IMR-90 (cell line): ENCODE data around the gene GLIPR1L2. TPM values are rescaled to one million over a fixed set of nuclear protein-coding genes. Genes with fewer than 3 reads are reported as not detected.

ENCODE experiments used
- ATAC-seq: fragments of 200-7000 bp; cut with Tn5 transposase; 2 replicates; pipeline ENCODE4 v1.9.1; 2020; ENCODE audit warnings: low read depth, mild to moderate bottlenecking, moderate library complexity
- BruUV-seq: library from RNA; stranded (reverse); fragments of 400-500 nt; replicated peaks from 2 replicates; lab custom pipeline; 2021; lab: Mats Ljungman, UMichigan
- CTCF ChIA-PET: fragments of 300-600 bp; formaldehyde crosslinking; extraction: SDS; loops from one replicate; lab custom pipeline; 2021; ENCODE audit warnings: antibody characterized with exemption; lab: Yijun Ruan, JAX
- POLR2A ChIA-PET: fragments of 300-600 bp; sonication (Branson Sonifier 250); formaldehyde crosslinking; loops from one replicate; lab custom pipeline; 2022; ENCODE audit warnings: antibody characterized with exemption; ENCODE audit not compliant: unreplicated experiment; lab: Charles Lee
- DNase-seq: peaks from one replicate; pipeline ENCODE4 v3.0.0; 2013
- H2AFZ ChIP-seq: replicated peaks from 2 replicates; pipeline ENCODE3; 2013; ENCODE audit warnings: low read length, mild to moderate bottlenecking; ENCODE audit not compliant: poor library complexity
- H2AK5ac ChIP-seq: 2 replicates; pipeline ENCODE4 v1.6.1; 2013; ENCODE audit warnings: low read depth, low read length, inconsistent platforms
- H2AK9ac ChIP-seq: replicated peaks from 2 replicates; pipeline ENCODE3; 2013; ENCODE audit warnings: mild to moderate bottlenecking, low read depth, low read length, moderate library complexity; ENCODE audit not compliant: poor library complexity
- H2BK120ac ChIP-seq: 2 replicates; pipeline ENCODE4 v1.6.1; 2013; ENCODE audit warnings: low read depth, low read length, inconsistent platforms
- H2BK15ac ChIP-seq: 3 replicates; pipeline ENCODE4 v1.6.1; 2013; ENCODE audit warnings: low read depth, low read length, inconsistent platforms
- H2BK20ac ChIP-seq: 2 replicates; pipeline ENCODE4 v1.6.1; 2013; ENCODE audit warnings: low read depth, mild to moderate bottlenecking, inconsistent platforms, low read length, moderate library complexity
- H2BK5ac ChIP-seq: 2 replicates; pipeline ENCODE4 v1.6.1; 2013; ENCODE audit warnings: mild to moderate bottlenecking, low read depth, low read length, inconsistent platforms; ENCODE audit not compliant: poor library complexity, severe bottlenecking
- H3K14ac ChIP-seq: replicated peaks from 2 replicates; pipeline ENCODE4 v1.6.1; 2013; ENCODE audit warnings: low read depth, low read length, inconsistent platforms
- H3K18ac ChIP-seq: 2 replicates; pipeline ENCODE4 v1.6.1; 2013; ENCODE audit warnings: low read depth, low read length, control low read depth
- H3K23ac ChIP-seq: 2 replicates; pipeline ENCODE4 v1.6.1; 2013; ENCODE audit warnings: low read depth, low read length, inconsistent platforms
- H3K27ac ChIP-seq: 2 replicates; pipeline ENCODE4 v1.5.1; 2013; ENCODE audit warnings: mild to moderate bottlenecking, control low read depth, low read length; ENCODE audit not compliant: insufficient read depth
- H3K27me3 ChIP-seq: 2 replicates; pipeline ENCODE4 v1.6.1; 2013; ENCODE audit warnings: low read length; ENCODE audit not compliant: control insufficient read depth, insufficient read depth
- H3K36me3 ChIP-seq: 2 replicates; pipeline ENCODE4 v1.6.1; 2013; ENCODE audit warnings: low read length, mixed read lengths; ENCODE audit not compliant: control insufficient read depth, insufficient read depth
- H3K4ac ChIP-seq: 2 replicates; pipeline ENCODE4 v1.6.1; 2013; ENCODE audit warnings: low read depth, low read length, inconsistent platforms
- H3K4me1 ChIP-seq: 2 replicates; pipeline ENCODE4 v1.6.1; 2013; ENCODE audit warnings: low read length, mixed read lengths; ENCODE audit not compliant: control insufficient read depth, insufficient read depth
- H3K4me2 ChIP-seq: 2 replicates; pipeline ENCODE4 v1.6.1; 2013; ENCODE audit warnings: low read depth, mild to moderate bottlenecking, control low read depth, low read length, moderate library complexity
- H3K4me3 ChIP-seq: 2 replicates; pipeline ENCODE4 v1.5.1; 2013; ENCODE audit warnings: low read depth, mild to moderate bottlenecking, control low read depth, low read length, moderate library complexity; ENCODE audit not compliant: insufficient read depth
- H3K56ac ChIP-seq: 2 replicates; pipeline ENCODE4 v1.6.1; 2013; ENCODE audit warnings: low read length, inconsistent platforms; ENCODE audit not compliant: insufficient read depth; ENCODE audit errors: extremely low read depth
- H3K79me1 ChIP-seq, 2 experiments: 2 replicates each; pipeline ENCODE4 v1.6.1; 2013; ENCODE audit warnings: low read length in 2 of 2, inconsistent platforms in 1 of 2, low read depth in 1 of 2
- H3K9ac ChIP-seq: 2 replicates; pipeline ENCODE4 v1.6.1; 2013; ENCODE audit warnings: low read depth, low read length, control low read depth
- H3K9me1 ChIP-seq: 2 replicates; pipeline ENCODE4 v1.6.1; 2013; ENCODE audit warnings: low read length, inconsistent platforms; ENCODE audit not compliant: insufficient read depth
- H3K9me3 ChIP-seq: 2 replicates; pipeline ENCODE4 v1.6.1; 2013; ENCODE audit warnings: low read length; ENCODE audit not compliant: control insufficient read depth, insufficient read depth
- H4K20me1 ChIP-seq: 2 replicates; pipeline ENCODE4 v1.6.1; 2013; ENCODE audit warnings: low read length, inconsistent platforms; ENCODE audit not compliant: insufficient read depth
- H4K5ac ChIP-seq: 2 replicates; pipeline ENCODE4 v1.6.1; 2013; ENCODE audit warnings: mild to moderate bottlenecking, low read depth, low read length, control low read depth
- H4K8ac ChIP-seq, 2 experiments: 2 replicates each; pipeline ENCODE4 v1.6.1; 2013; ENCODE audit warnings: low read depth in 2 of 2, low read length in 2 of 2, control low read depth in 1 of 2, inconsistent platforms in 1 of 2
- H4K91ac ChIP-seq: 2 replicates; pipeline ENCODE4 v1.6.1; 2013; ENCODE audit warnings: low read depth, low read length, inconsistent platforms; ENCODE audit not compliant: insufficient read depth
- BHLHE40 ChIP-seq: fragments of 150-350 bp; IDR thresholded peaks from 2 replicates; pipeline ENCODE4 v1.6.1; 2016; ENCODE audit warnings: mild to moderate bottlenecking, low read depth, low read length
- CEBPB ChIP-seq: IDR thresholded peaks from 2 replicates; pipeline ENCODE4 v1.6.1; 2012; ENCODE audit warnings: low read depth, low read length, improper control_type of control experiment
- CHD1 ChIP-seq: IDR thresholded peaks from 2 replicates; pipeline ENCODE4 v1.6.1; 2012; ENCODE audit warnings: low read depth, low read length, improper control_type of control experiment
- CTCF ChIP-seq: conservative IDR thresholded peaks from 2 replicates; pipeline ENCODE4 v1.5.1; 2012; ENCODE audit warnings: mild to moderate bottlenecking, low read depth, low read length, improper control_type of control experiment
- ELK1 ChIP-seq: fragments of 150-350 bp; IDR thresholded peaks from 2 replicates; pipeline ENCODE4 v1.6.1; 2016; ENCODE audit warnings: low read depth, mild to moderate bottlenecking, low read length, moderate library complexity, borderline replicate concordance
- FOS ChIP-seq: fragments of 150-350 bp; IDR thresholded peaks from 2 replicates; pipeline ENCODE4 v1.6.1; 2016; ENCODE audit warnings: low read depth, low read length
- MAFK ChIP-seq: IDR thresholded peaks from 2 replicates; pipeline ENCODE4 v1.6.1; 2012; ENCODE audit warnings: low read depth, low read length, improper control_type of control experiment
- MXI1 ChIP-seq: IDR thresholded peaks from 2 replicates; pipeline ENCODE4 v1.6.1; 2012; ENCODE audit warnings: low read depth, mild to moderate bottlenecking, low read length, moderate library complexity, borderline replicate concordance
- NFE2L2 ChIP-seq: fragments of 150-350 bp; IDR thresholded peaks from 2 replicates; pipeline ENCODE4 v1.6.1; 2016; ENCODE audit warnings: low read depth, mild to moderate bottlenecking, low read length
- RAD21 ChIP-seq: IDR thresholded peaks from 2 replicates; pipeline ENCODE4 v1.6.1; 2012; ENCODE audit warnings: low read length, improper control_type of control experiment
- RCOR1 ChIP-seq: IDR thresholded peaks from 2 replicates; pipeline ENCODE4 v1.6.1; 2012; ENCODE audit warnings: mild to moderate bottlenecking, low read length, improper control_type of control experiment; ENCODE audit not compliant: insufficient replicate concordance
- RFX5 ChIP-seq: IDR thresholded peaks from 2 replicates; pipeline ENCODE4 v1.8.0; 2012; ENCODE audit warnings: low read depth, mild to moderate bottlenecking, low read length, moderate library complexity
- SMC3 ChIP-seq: fragments of 150-350 bp; IDR thresholded peaks from 2 replicates; pipeline ENCODE4 v1.6.1; 2016; ENCODE audit warnings: low read depth, mild to moderate bottlenecking, antibody characterized with exemption, low read length, moderate library complexity
- USF2 ChIP-seq: fragments of 150-350 bp; IDR thresholded peaks from 2 replicates; pipeline ENCODE4 v1.6.1; 2017; ENCODE audit warnings: mild to moderate bottlenecking, antibody characterized with exemption, low read length, low read depth
- WGBS, 2 experiments: methylation state at CpG; one replicate each; pipeline versions ENCODE4 v1.1.5 to v1.1.7; 2013; ENCODE audit warnings: missing lambda C conversion rate in 2 of 2; ENCODE audit not compliant: insufficient read length in 1 of 2; ENCODE audit errors: extremely low coverage in 2 of 2; 5-methylcytosine and 5-hydroxymethylcytosine counted together
- dilution Hi-C: fragments of 300-500 bp; cut with HindIII; formaldehyde crosslinking; loops from one replicate; pipeline ENCODE4 v1.14.3; 2018; ENCODE audit warnings: low sequenced_read_pairs; ENCODE audit not compliant: unreplicated experiment
- in situ Hi-C: fragments of 300-500 bp; cut with MboI; formaldehyde crosslinking; loops from 3 replicates; pipeline ENCODE4 v1.14.3; 2019; ENCODE audit warnings: low sequenced_read_pairs, inconsistent platforms, mixed read lengths
- intact Hi-C: fragments of 100-400 bp; cut with micrococcal nuclease; formaldehyde crosslinking; loops from 2 replicates; pipeline ENCODE4 v1.10.0; 2022
- polyA plus RNA-seq, 3 experiments: library from polyadenylated mRNA; depleted of rRNA; stranded (reverse); fragments of >200 nt; gene quantifications; 2 replicates each; pipeline ENCODE4 v1.2.3, GENCODE V29; 2012; ENCODE audit warnings: low replicate concordance in 1 of 3
- total RNA-seq: library from RNA; depleted of rRNA; stranded (reverse); fragments of >200 nt; gene quantifications from 2 replicates; pipeline ENCODE4 v1.2.3, GENCODE V29; 2012

GLIPR1L2 gene
- total and polyA plus RNA-seq, 2 of the 4 experiments (the other 2 are of a cell fraction), result 0.07 TPM; not detected in 1

- Histone ChIP-seq H3K4me1 (peaks cover 3% of the 10 kb centered on the region; the same call in 1 of the 2 replicates), H3K23ac (no peak overlapping the region), H4K91ac (peak overlapping the region; percentile 20; the same call in 1 of the 2 replicates), H2BK120ac (peak overlapping the region; percentile 51), H3K14ac (peak overlapping the region; percentile 17; the same call in 1 of the 2 replicates), H3K9ac (no peak overlapping the region), H3K9me3 (no peaks in the 10 kb centered on the region), H3K18ac (no peak overlapping the region; the same call in 1 of the 2 replicates), H4K5ac (no peak overlapping the region), H3K9me1 (no peaks in the 10 kb centered on the region; the same call in 1 of the 2 replicates), H2BK20ac (peak overlapping the region; percentile 50; the same call in 1 of the 2 replicates), H2AK5ac (peak overlapping the region; percentile 77; the same call in 1 of the 2 replicates), H4K8ac (peak overlapping the region in 1 of 2 experiments; percentile 53; a peak in 2 of 4 replicates), H2BK15ac (no peak overlapping the region), H2AK9ac (no peak overlapping the region), H3K79me1 (no peaks in the 10 kb centered on the region), H3K56ac (no peak overlapping the region), H3K4me3 (no peak overlapping the region), H2AFZ (no peak overlapping the region), H3K27ac (no peak overlapping the region), H2BK5ac (no peak overlapping the region), H3K36me3 (no peaks in the 10 kb centered on the region), H3K27me3 (no peaks in the 10 kb centered on the region), H3K4ac (no peak overlapping the region), H3K4me2 (no peak overlapping the region), H4K20me1 (no peaks in the 10 kb centered on the region)
- BruUV-seq, result no TSS peak
- dilution Hi-C loops (no loop called here), intact Hi-C loops (no loop called here), in situ Hi-C loops (no loop called here)
- no peak for ATAC-seq
- ChIA-PET POLR2A (no interaction called here), CTCF (no interaction called here)
- no CpG with 5 or more reads among the region's 4 CpGs for WGBS, 2 experiments
- peak; percentile 26 for DNase-seq
- no peak for TF ChIP-seq MAFK
- no peak for TF ChIP-seq ELK1
- TF ChIP-seq FOS, result no peak
- TF ChIP-seq CEBPB, result no peak
- no peak for TF ChIP-seq CTCF
- TF ChIP-seq BHLHE40, result no peak
- no peak for TF ChIP-seq MXI1
- no peak for TF ChIP-seq NFE2L2
- TF ChIP-seq RFX5, result no peak
- TF ChIP-seq SMC3, result no peak
- TF ChIP-seq RAD21, result no peak
- no peak for TF ChIP-seq RCOR1
- TF ChIP-seq USF2, result no peak
- no peak for TF ChIP-seq CHD1
Observed at GRCh38 chr12:75447691-75448393, 57.0 kb downstream of the GLIPR1L2 start.
